PFSK-1 (cell line): ENCODE results near the gene PCBD1.

Source experiments
- FOXP2 ChIP-seq: optimal IDR thresholded peaks from 2 replicates; pipeline ENCODE3; 2011; ENCODE audit warnings: borderline replicate concordance, control low read depth, inconsistent platforms; ENCODE audit not compliant: insufficient read depth; ENCODE audit errors: extremely low read length, extremely low read depth
- POLR2AphosphoS5 ChIP-seq: IDR thresholded peaks from 2 replicates; pipeline ENCODE4 v1.6.1; 2012; ENCODE audit warnings: low read depth, mild to moderate bottlenecking, control low read depth, low read length, moderate library complexity
- REST ChIP-seq, 2 experiments: IDR thresholded peaks; 2 replicates each; pipeline versions ENCODE4 v1.6.1 to v1.8.0; 2011 to 2012; ENCODE audit warnings: low read depth in 2 of 2, low read length in 2 of 2, control low read depth in 1 of 2, inconsistent platforms in 1 of 2, mild to moderate bottlenecking in 1 of 2, moderate library complexity in 1 of 2; ENCODE audit not compliant: insufficient read depth in 1 of 2
- SIN3A ChIP-seq: IDR thresholded peaks from 2 replicates; pipeline ENCODE4 v1.6.1; 2012; ENCODE audit warnings: mild to moderate bottlenecking, low read length, moderate library complexity, borderline replicate concordance; ENCODE audit not compliant: insufficient read depth
- TAF1 ChIP-seq: IDR thresholded peaks from 2 replicates; pipeline ENCODE4 v1.6.1; 2012; ENCODE audit warnings: low read length, control low read depth, borderline replicate concordance; ENCODE audit not compliant: insufficient read depth

GRCh38 chr10:70913191-70913892, 25.0 kb upstream of the PCBD1 start:
- TF ChIP-seq POLR2AphosphoS5 (no peak), SIN3A (no peak), REST (IDR thresholded peaks at IDR 0.05; ENCODE audit: insufficient read depth in 1 of 2, low read depth in 2 of 2, low read length in 2 of 2) (no peak), TAF1 (no peak), FOXP2 (no peak)
